ENCODE measurements around the gene SERPINE1.
A peak's percentile ranks its signal among the peaks of the same experiment; 100 is the strongest.

SERPINE1 gene

GRCh38 chr7:101165958-101166647 lies 39.2 kb downstream of the SERPINE1 start:
- Histone ChIP-seq H3K4me2 (ENCODE audit: low read depth, low read length, poor library complexity, severe bottlenecking) (peak overlapping the region; percentile 37), H3K9me3 (ENCODE audit: insufficient read depth, low read length) (no peaks in the 10 kb centered on the region), H3K27me3 (ENCODE audit: low read length) (no peaks in the 10 kb centered on the region), H4K20me1 (ENCODE audit: low read depth, low read length) (no peaks in the 10 kb centered on the region), H3F3A (ENCODE audit: insufficient read depth) (peaks cover 7% of the 10 kb centered on the region; the same call in 1 of the 2 replicates), H3K36me3 (ENCODE audit: low read length) (no peaks in the 10 kb centered on the region), H3K79me2 (ENCODE audit: insufficient read depth, low read length) (no peaks in the 10 kb centered on the region), H3K9me2 (replicated peaks; ENCODE audit: insufficient read depth, low read length) (no peaks in the 10 kb centered on the region), H3K4me3 (ENCODE audit: insufficient read depth, low read length, poor library complexity, severe bottlenecking) (peak overlapping the region; percentile 11), H3K9ac (ENCODE audit: low read length) (no peak overlapping the region), H2AFZ (ENCODE audit: low read depth, low read length, severe bottlenecking) (no peak overlapping the region), H3K27ac (ENCODE audit: low read depth, low read length) (no peak overlapping the region)
- TF ChIP-seq EZH2phosphoT487 (conservative IDR thresholded peaks at IDR 0.05; ENCODE audit: low read length), result no peak

GRCh38 chr7:101166648-101166908 lies 39.7 kb downstream of the SERPINE1 start:
- no peaks in the 10 kb centered on the region for H3K9me3 ChIP-seq (ENCODE audit: insufficient read depth, low read length)
- H4K20me1 ChIP-seq (ENCODE audit: low read depth, low read length), result no peaks in the 10 kb centered on the region
- no peaks in the 10 kb centered on the region for H3K79me2 ChIP-seq (ENCODE audit: insufficient read depth, low read length)
- TF ChIP-seq CTCF (IDR thresholded peaks at IDR 0.05; ENCODE audit: insufficient read depth, low read length, poor library complexity, severe bottlenecking), result no peak
- no peak for TF ChIP-seq EZH2phosphoT487 (conservative IDR thresholded peaks at IDR 0.05; ENCODE audit: low read length)
- H2AFZ ChIP-seq (ENCODE audit: low read depth, low read length, severe bottlenecking), result no peak overlapping the region
- H3K9ac ChIP-seq (ENCODE audit: low read length), result no peak overlapping the region
- H3F3A ChIP-seq (ENCODE audit: insufficient read depth), result peaks cover 7% of the 10 kb centered on the region; the same call in 1 of the 2 replicates
- no peak overlapping the region for H3K4me2 ChIP-seq (ENCODE audit: low read depth, low read length, poor library complexity, severe bottlenecking)
- no peaks in the 10 kb centered on the region for H3K36me3 ChIP-seq (ENCODE audit: low read length)
- H3K4me3 ChIP-seq (ENCODE audit: insufficient read depth, low read length, poor library complexity, severe bottlenecking), result no peak overlapping the region
- H3K27me3 ChIP-seq (ENCODE audit: low read length), result no peaks in the 10 kb centered on the region
- H3K9me2 ChIP-seq (replicated peaks; ENCODE audit: insufficient read depth, low read length), result no peaks in the 10 kb centered on the region
- H3K27ac ChIP-seq (ENCODE audit: low read depth, low read length), result no peak overlapping the region

- Histone ChIP-seq H3K79me2 (ENCODE audit: insufficient read depth, low read length) (no peaks in the 10 kb centered on the region), H3K9ac (ENCODE audit: low read length) (no peak overlapping the region), H4K20me1 (ENCODE audit: low read depth, low read length) (no peaks in the 10 kb centered on the region), H3K9me3 (ENCODE audit: insufficient read depth, low read length) (no peaks in the 10 kb centered on the region), H3K4me3 (ENCODE audit: insufficient read depth, low read length, poor library complexity, severe bottlenecking) (no peak overlapping the region), H2AFZ (ENCODE audit: low read depth, low read length, severe bottlenecking) (no peak overlapping the region), H3F3A (ENCODE audit: insufficient read depth) (peaks cover 5% of the 10 kb centered on the region; the same call in 1 of the 2 replicates), H3K27me3 (ENCODE audit: low read length) (no peaks in the 10 kb centered on the region), H3K27ac (ENCODE audit: low read depth, low read length) (no peak overlapping the region), H3K36me3 (ENCODE audit: low read length) (no peaks in the 10 kb centered on the region), H3K4me2 (ENCODE audit: low read depth, low read length, poor library complexity, severe bottlenecking) (no peak overlapping the region), H3K9me2 (replicated peaks; ENCODE audit: insufficient read depth, low read length) (no peaks in the 10 kb centered on the region)
- TF ChIP-seq EZH2phosphoT487 (conservative IDR thresholded peaks at IDR 0.05; ENCODE audit: low read length) (no peak), CTCF (IDR thresholded peaks at IDR 0.05; ENCODE audit: insufficient read depth, low read length, poor library complexity, severe bottlenecking) (no peak)
These were observed 40.2 kb downstream of the SERPINE1 start for GRCh38 chr7:101166909-101167644.

All from SU-DHL-6 (cell line).